Stimulated activated CD8-positive, alpha-beta memory T cell treated with anti-CD3 and anti-CD28 coated beads, Interleukin-12 subunit alpha, Interleukin-12 subunit beta, amount 100 ng/mL, for 4 hours (primary cell): Measurements from ENCODE around the gene MYOG.

Source experiments
- DNase-seq: peaks from one replicate; pipeline ENCODE4 v3.0.0-alpha.2; 2020; ENCODE audit warnings: low read depth

The MYOG gene

DNA sequence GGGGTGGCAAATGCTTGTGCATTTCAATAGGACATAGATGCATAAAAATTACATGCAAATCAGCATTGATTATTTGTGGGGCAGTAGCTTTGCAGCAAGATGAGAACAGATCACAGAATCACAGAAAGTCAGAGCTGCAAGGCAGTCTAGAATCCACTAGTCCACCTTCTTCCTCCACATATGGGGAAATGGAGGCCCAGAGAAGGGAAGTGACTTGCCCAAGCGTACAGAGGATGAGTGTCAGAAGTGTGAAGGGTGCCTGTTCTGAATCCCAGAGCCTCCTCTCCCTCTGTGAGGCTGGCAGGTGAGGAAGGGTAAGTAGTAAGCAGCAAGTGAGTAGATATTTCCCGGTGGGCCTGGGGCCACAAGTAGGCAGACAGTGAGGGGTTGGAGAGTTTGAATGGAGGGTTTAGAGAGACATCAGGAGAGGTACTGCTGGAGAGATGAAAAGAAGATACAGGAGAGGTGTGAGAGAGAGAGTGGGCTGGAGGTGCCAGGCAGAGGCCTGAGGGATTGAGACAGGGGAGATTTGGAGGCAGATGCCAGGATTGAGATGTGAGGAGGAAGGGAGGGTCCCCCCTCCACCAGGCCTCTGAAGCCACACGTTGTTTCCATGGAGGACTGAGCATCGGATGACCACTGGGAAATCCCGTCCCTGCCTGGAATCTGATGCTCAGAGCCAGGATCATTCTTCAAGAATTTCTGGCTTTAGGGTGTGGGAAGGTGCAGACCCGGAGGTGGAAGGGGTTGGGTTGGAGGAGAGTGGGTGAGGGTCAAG lies 4.8 kb upstream of the MYOG start:
- no peak for DNase-seq

DNA sequence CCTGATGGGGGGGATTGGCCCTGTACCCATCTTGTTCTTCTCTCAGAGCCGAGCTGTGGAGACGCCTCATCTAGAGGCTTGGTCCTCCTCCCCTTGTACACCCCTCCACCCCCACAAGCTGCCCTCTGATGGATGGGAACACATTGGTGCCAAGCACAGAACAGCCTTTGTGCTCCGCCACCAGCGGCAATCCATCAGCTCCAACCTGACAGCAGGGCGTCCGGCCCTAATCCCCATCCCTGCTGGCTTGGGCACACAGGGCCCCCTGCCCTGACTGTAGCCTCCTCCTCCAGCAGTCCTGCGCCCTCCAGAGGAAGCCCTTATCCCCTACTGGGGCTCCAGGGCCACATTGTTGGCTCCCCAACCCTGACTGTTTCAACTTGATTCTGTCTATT lies 3.8 kb upstream of the MYOG start:
- DNase-seq = no peak

DNA sequence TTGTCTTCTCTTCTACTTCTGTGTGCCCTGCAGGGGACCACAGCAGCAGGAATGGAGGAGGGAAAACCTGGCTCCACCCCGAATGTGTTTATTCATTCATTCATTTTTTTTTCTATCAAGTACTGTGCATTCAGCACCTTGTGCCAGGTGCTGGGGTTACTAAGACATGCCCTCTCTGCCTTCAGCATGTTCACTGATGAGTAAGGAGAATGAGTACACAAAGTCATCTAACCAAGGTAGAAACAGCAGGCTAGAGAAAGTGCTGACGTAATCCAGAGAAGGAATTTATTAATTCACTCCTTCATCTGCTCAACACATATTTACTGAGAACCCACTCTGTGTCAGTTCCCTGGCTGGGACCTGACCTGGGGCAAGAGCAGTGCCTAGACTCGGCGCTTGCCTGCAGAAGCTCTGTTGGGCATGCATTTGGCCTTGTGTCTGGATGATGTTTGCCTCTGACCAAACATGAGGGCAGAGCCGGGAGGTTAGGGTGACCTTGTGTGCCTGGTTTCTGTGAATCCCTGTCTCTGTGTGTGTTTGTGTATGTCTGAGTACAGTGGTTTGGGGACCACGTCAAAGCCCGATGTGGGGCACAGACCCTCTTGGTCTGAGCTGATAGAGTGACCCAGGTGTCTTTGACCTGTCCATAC lies 3.3 kb upstream of the MYOG start:
- DNase-seq = no peak

DNA sequence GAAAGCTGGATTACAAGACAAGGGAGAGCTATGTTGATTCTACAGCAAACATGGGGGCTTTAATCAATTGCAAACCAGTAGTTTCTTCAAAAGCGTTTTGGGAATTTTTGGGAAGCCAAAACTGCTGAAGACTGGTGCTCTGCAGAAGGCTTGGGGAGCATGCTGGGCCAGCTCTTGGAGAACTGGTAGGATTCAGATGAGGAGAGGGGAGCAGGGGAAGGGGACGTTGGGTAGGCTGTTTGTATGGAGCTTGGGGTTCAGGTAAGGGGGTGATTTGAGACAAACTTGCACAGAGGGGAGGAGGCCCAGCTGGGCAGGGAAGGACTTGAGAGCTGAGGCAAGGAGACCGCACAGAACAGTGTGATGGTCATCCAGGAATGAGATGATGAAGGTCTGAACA lies 2.6 kb upstream of the MYOG start:
- DNase-seq = no peak

DNA sequence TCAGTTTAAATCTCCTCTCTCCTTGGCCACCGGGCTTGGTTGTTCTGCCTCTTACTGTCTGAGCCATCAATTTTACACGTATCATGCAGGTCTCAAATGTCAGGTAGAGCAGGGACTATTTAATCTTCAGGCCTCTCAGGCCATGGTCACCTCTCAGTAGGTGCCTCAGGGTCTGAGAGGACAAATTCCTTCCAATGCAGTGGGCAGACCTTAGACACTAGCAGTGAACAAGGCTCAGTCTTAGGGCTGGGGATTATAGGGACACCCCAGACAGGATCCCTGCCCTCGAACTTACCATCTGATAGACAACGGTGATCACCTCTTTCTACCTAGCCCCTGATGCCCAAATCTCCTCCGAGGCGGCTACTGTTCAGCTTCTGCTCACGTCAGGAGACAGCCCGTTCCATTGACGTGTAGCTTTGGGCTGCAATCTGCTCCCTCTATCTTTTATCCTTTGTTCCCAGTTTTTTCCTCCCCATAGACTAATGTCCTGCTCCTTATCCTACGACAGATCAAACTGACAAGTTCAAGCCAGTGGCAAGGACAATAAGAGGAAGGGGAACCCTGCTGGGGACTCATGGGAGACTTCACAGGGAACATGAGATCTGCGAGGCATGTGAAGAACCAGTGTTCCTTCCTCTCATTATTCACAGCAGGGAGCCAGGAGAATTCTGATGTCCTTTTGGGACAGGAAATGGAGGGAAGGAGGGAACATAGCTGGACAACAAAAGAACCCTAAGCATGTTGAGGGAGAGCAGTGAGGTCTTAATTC lies 1.4 kb upstream of the MYOG start:
- no peak for DNase-seq

DNA sequence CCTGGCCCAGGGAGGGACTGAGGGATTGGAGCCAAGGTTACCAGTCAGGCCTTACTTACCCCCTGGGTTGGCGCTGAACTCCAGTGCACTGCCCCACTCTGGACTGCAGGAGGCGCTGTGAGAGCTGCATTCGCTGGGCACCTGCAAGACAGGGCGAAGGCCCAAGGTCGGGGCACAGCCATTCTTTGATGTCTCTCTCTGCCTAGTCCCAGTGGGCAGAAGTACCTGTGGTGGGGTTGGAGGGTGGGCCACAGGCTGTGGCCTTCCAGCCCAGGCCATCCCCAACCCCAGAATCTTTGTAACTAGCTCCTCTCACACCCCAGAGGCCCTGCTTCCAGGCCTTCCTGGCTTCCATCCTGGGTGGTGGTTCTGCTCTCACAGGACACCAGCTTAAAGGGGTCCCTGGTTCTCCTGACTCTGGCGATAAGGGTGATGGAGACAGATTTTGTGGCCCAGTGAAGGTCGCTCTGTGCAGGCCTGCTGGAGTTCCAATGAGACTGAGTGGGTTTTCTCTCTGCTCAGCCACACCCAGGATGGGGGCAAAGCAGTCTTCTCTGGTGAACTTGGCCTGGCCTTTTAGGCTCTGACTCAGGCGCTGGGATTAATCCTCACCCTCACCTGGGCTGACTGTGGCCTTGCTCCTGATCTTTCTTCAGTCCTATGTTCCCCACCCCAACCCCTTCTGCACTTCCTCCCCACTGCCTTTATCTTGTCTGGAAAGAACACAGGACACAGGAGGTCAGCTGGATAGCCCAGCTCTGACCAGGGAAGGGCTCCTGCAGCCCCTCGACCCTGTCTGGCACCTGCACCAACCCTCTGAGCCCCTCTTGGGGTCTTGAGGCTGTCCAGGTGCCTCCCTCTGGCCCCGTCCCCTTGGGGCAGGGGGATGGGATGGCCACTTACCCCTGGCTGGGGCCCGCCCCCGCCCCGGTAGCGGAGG lies 954 bp downstream of the MYOG start:
- DNase-seq = no peak

DNA sequence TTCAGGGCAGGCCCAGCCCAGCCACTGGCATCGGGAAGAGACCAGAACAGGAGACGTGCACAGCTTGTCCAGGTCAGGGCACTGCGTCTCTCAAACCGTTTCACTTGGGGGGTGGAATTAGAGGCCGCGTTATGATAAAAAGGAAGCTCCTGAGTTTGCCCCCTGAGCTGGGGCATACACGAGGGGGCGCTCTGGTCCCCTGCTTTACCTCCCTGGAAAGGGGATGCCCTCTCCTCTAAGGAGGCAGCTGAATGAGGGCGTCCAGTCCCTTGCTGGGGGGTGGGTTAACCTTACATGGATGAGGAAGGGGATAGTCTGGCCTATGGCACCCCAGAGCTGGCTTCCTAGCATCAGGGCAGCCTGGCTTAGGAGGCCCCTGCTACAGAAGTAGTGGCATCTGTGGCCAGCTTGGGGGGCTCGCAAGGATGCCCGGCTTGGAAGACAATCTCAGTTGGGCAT lies 2.3 kb downstream of the MYOG start:
- no peak for DNase-seq

DNA sequence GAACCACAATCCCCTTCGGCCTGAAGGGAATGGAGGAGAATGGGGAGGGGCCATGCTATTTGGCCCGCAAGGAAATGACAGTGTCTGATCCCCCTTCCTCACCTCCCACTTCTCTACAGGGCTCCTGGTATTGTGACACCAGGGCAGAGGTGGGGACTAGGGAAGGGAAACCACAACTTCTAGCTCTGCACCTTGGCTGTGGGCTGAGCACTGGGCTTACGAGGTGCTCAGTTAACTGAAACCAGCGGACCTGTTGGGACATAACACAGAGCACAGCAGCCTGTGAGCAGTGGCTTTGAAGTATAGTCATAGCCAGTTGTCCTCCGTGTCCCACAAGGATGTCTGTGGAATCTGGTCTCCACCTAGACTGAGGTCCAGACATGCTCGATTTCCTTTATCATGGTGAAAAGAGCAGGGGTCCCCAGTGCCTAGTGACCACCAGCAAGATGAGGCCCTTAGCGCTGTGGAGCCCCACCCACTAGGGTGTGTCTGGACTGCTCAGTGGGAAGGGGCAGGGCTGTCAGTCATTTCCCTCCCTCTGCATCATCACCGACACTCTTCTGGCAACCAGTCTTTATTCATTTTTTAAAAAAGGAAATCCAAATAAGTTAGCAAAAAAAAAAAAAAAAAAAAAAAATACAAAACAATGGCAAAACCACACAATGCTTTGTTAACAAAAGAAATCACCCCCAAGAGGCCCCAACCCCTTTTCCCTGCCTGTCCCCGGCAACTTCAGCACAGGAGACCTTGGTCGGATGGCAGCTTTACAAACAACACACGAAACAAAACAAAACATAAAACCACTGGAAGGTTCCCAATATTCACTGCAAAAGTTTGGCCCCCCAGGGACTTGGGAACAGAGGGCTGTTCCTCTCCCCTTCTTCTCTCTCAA lies 3.0 kb downstream of the MYOG start:
- no peak for DNase-seq

DNA sequence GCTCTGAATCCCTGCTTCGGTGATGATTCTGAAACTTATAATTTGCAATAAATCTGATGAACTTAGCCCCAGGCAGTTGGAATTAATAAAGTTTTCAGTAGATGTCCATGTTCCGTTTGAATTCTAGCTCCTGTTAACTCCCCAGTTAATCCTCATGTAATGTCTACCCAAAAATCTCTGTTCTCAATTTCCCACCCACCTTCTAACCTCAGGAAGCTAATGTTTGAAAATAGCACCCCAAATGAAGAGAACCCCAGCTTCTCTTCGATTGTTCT lies 3.6 kb downstream of the MYOG start:
- no peak for DNase-seq

DNA sequence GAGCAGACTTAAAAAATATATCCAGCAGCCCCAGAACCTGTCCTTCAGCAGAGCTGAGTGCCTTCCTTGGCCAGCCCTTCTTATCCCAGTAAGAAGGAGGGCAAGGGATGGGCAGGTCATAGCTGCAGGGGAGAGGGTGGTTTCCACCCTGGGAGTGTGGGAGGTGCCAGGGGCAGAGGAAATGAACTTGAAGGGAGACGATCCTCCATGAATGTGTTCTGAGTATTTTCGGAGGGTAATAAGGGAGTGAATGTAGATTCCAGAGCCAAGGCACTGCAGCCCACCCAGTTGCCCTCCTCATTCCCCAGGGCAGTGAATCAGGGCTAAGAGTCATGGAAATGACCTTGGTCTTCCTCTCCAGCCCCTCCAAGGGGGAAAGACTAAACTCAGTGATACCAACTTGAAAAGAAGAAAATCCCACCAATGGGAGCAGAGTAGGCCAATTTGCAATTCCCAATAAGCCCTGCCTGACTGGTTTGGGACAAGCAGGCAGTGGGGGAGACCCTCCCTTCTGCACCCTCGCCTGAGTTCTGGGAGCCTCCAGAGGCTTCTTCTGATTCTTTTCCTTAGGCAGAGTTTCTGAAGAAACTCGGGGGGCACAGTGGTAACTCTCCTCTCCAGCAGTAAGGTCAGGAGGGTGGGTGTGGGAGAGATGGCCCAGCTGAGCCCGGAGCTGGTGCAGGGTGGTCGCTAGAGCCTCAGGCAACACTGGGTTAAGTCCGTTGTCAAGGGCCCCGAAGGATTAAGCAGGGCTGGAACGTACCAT lies 4.2 kb downstream of the MYOG start:
- no peak for DNase-seq

DNA sequence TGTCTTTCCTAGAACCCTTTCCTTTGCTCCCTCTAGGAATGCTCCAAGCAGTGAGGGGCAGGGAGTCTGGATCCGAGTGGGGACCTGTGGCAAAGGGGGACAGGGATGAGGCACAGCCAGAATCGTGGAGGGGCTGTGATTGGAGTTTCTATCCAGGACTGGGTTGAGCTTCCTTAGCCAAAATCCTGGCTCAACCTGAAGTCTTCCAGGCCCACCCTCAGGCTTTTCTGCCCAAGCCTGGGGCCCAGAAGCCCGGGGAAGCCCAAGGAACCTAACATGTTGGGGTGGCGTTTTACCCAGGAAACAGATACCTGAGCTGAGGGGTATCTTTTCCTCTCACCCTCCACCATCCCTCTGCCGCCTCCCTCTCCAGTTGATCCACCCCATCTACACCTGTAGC lies 5.4 kb downstream of the MYOG start:
- DNase-seq = no peak

DNA sequence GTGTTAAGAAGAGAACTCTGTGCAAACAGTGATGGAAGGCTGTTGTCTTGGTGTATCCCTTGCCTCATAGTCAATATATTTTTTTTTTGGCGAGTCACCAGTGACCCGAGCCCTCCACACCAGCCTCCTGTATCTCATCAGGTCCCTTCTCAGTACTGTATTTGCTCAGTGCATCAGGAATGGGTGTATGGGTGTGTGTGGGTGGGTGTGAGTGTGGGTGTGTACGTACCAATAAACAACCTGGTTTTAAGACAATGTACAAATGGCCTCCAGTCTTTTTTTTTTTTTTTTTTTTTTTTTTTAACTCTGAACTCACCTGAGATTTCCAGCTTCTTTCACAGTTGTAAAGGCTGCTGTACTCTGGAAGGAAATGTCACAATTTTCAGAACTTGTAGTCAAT lies 7.3 kb downstream of the MYOG start:
- DNase-seq = no peak

DNA sequence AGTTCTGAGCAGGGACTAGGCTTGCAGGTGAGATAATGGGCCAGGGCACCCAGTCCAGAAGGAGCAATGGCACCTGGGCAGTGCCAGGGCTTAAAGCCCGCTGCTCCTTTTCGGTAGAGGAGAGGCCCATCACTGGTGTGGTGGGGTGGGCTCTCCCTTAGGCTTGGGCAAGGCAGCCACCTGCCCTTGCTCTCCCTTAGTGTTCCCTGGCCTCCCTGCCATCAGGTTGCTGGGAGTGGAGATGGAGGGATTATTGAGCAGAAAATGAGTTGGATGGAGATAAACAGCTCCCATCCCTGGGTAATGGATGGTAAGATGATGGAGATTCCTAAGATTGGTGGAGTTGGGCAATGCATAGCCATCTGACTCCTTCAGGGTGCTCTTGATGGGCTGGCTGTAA lies 7.9 kb downstream of the MYOG start:
- no peak for DNase-seq

DNA sequence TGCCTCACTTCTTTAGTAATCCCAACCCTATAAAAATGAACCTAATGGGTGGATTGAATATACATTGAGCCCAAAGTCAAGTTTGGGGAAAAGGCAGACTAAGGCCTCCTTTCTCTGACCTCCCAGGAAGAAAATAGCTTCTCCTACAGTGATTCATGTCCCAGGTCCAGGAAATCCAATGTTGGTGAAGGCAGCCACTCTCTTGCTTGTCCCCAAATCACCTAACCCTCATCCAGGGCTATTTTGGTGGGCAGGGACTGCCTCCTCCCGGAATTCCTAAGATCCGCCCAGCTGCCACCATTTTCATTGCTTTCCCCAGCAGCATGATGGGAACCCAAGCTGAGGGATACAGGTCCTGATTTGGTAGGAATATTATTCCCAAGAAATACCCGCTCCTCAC lies 8.4 kb downstream of the MYOG start:
- no peak for DNase-seq

DNA sequence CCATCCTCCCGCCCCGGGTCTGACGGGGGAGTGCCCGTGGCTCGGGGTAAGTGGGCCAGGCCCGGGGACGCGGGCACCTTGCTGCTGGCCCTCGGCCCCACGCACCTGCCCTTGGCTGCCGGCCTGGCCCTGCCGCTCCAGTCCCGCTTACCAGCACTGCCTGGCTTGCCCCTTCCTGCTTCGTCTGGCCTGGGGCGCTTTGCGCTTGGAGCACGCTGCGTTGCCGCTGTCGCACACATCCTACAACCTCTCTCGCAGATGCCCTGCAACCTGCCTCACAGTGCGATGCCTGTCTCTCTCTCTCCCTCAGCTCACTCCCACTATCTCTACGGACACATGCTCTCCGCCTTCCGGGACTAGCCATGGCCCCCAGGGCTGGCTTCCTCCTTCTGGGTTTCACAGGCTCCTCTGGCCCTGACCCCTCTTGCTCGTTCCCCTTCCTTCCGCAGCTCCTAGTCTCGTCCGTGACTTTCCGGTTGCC lies 9.7 kb downstream of the MYOG start:
- DNase-seq = no peak

DNA sequence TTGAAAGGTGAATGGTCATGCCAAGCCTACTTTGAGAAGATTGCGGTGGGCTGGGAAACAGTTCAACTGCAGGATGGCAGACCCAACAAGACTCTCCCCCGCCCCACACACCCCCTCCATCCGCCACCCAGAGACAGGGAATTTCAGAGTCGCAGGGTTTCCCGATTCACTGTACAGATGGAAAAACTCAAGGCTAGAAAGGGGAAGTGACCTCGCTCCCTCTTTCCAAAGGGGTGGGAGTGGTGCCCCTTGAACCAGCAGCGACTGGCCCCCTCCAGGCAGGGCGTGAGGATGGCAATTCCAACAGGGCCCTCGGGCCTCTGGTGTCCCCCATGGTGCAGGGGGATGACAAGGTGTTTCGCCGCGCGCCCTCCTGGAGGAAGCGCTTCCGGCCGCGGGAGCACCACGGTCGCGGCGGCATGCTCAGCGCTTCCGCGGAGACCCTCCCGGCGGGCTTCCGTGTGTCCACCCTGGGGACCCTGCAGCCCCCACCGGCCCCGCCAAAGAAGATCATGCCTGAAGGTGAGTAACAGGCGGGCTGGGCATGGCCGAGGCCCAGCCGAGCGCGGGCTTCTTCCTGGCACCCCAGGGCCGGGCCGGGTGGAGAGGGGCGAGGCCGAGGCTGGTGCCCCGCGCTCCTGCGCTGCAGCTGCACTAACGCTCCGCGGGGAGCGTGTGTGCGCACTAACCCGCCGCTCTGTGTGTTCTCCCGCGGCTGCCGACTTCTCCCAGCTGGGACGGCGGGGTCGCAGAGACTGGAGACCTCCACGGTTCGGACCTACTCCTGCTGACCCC lies 10.4 kb downstream of the MYOG start:
- no peak for DNase-seq

DNA sequence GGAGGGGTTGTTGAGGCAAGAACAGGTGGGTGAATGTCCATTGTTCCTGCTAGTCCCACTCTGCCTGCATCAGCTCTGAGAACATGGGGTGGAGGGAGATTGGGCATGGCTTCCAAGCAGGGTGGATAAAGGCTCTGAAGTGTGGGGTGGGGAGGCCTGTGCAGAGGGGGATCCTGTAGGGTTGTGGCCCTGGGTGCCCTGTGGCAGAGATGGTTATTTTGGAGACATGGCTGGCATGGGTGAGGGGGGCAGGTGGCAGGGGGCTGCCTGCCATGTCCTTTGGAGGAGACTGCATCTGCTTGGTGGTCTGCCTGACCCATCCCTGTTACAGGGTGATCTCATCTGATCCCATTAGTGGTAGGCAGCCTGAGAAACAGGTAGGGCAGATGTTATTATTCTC lies 11.2 kb downstream of the MYOG start:
- no peak for DNase-seq

DNA sequence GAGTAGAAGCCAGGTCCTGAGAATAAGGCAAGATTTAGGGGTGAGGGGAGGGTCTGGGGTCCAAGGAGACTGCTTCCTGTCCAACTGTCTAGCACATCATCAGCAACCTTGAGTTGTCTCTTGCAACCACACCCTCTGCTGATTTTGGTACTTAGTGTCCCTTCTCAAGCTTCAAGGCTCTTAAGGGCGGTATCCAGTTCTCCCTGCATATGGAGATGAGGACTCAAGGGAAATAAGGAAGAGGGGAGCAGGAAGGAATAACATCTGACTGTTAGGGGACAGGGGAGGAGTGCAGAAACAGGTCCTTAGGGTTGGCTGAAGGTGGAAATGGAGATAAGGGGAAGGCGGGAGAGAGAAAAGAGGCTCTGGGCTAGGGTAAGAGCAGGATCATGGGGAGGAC lies 12.3 kb downstream of the MYOG start:
- DNase-seq = no peak

DNA sequence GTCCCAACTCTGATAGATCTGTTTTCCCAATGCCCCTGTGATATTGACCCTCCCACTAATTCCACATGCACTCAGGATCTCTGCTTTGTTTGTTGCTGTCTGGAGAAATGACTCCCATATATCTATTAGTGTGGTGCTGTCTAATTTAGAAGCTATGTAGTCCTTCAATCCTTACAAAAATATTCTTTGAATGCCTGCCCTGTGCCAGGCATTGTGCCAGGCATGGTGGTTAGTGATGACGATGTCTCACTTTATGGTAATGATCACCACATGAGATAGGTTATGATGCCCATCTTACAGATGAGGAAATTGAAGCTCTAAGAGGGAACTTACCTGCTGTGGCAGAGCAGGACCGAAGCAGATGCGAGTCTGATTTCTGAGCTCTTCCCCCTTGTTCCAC lies 12.9 kb downstream of the MYOG start:
- DNase-seq = no peak
